Endothelial cell of umbilical vein (primary cell): Measurements from ENCODE around the gene PKP3. TPM values are rescaled to one million over a fixed set of nuclear protein-coding genes. Genes with fewer than 3 reads are reported as not detected.

ENCODE experiments used
- BruUV-seq: library from RNA; stranded (reverse); fragments of 400-500 nt; replicated peaks from 2 replicates; lab custom pipeline; 2021; lab: Mats Ljungman, UMichigan
- CTCF ChIA-PET: fragments of 300-600, 350-600 bp; sonication (Branson Sonifier 250); formaldehyde crosslinking; loops from one replicate; lab custom pipeline; 2021; ENCODE audit warnings: antibody characterized with exemption, inconsistent platforms; lab: Charles Lee
- POLR2A ChIA-PET: fragments of 300-600, 350-600 bp; sonication (Branson Sonifier 250); formaldehyde crosslinking; loops from one replicate; lab custom pipeline; 2021; ENCODE audit warnings: antibody characterized with exemption, inconsistent platforms; lab: Charles Lee
- DNase-seq: peaks from one replicate; pipeline ENCODE4 v3.0.0-alpha.2; 2011; ENCODE audit warnings: low read depth, low spot score
- FAIRE-seq: peaks from 2 replicates; lab custom pipeline; 2011; peaks lifted over from hg19 to GRCh38; lab: Jason Lieb, UNC
- H2AFZ ChIP-seq: 2 replicates; pipeline ENCODE4 v1.6.0; 2012; ENCODE audit warnings: low read depth, low read length, control low read depth, inconsistent platforms
- H3K27ac ChIP-seq: 2 replicates; pipeline ENCODE4 v1.5.1; 2011; ENCODE audit warnings: low read depth, mild to moderate bottlenecking, control low read depth, low read length, moderate library complexity; ENCODE audit not compliant: insufficient read depth
- H3K27me3 ChIP-seq, 2 experiments: 2 replicates each; pipeline versions ENCODE4 v1.6.0 to v1.6.1; 2011; ENCODE audit warnings: low read length in 2 of 2, mixed read lengths in 1 of 2; ENCODE audit not compliant: control insufficient read depth in 2 of 2, insufficient read depth in 2 of 2
- H3K36me3 ChIP-seq, 2 experiments: 2 replicates in 1 of 2; 3 replicates in 1 of 2; pipeline ENCODE4 v1.5.1; 2011; ENCODE audit warnings: low read length in 2 of 2, mild to moderate bottlenecking in 1 of 2, moderate library complexity in 1 of 2; ENCODE audit not compliant: control insufficient read depth in 2 of 2, insufficient read depth in 2 of 2; ENCODE audit errors: extremely low read depth in 1 of 2
- H3K4me1 ChIP-seq: 3 replicates; pipeline ENCODE4 v1.5.1; 2011; ENCODE audit warnings: mild to moderate bottlenecking, low read length; ENCODE audit not compliant: control insufficient read depth, insufficient read depth; ENCODE audit errors: extremely low read depth
- H3K4me2 ChIP-seq: 2 replicates; pipeline ENCODE4 v1.6.1; 2011; ENCODE audit warnings: low read length, control low read depth, mixed read lengths; ENCODE audit not compliant: insufficient read depth
- H3K4me3 ChIP-seq, 3 experiments: fragments of 200-600 bp in 1 of 3; sonication (generic), shearing (Covaris generic) in 1 of 3; replicated peaks in 1 of 3; 2 replicates each; pipeline ENCODE4 v1.5.1; 2011 to 2016; ENCODE audit warnings: control low read depth in 3 of 3, low read length in 3 of 3, mild to moderate bottlenecking in 2 of 3, inconsistent platforms in 1 of 3, low read depth in 1 of 3, moderate library complexity in 1 of 3; ENCODE audit not compliant: insufficient read depth in 1 of 3
- H3K79me2 ChIP-seq: 2 replicates; pipeline ENCODE4 v1.6.0; 2012; ENCODE audit warnings: low read length, inconsistent platforms; ENCODE audit not compliant: control insufficient read depth, insufficient read depth
- H3K9ac ChIP-seq: replicated peaks from 2 replicates; pipeline ENCODE3; 2011; ENCODE audit warnings: low read length, control low read depth; ENCODE audit not compliant: insufficient read depth; ENCODE audit errors: extremely low read depth
- H3K9me1 ChIP-seq: replicated peaks from 3 replicates; pipeline ENCODE4 v1.6.0; 2011; ENCODE audit warnings: mild to moderate bottlenecking, low read length; ENCODE audit not compliant: control insufficient read depth, insufficient read depth; ENCODE audit errors: extremely low read depth
- H3K9me3 ChIP-seq: replicated peaks from 2 replicates; pipeline ENCODE4 v1.5.1; 2012; ENCODE audit warnings: low read length, inconsistent platforms; ENCODE audit not compliant: control insufficient read depth, insufficient read depth
- H4K20me1 ChIP-seq: replicated peaks from 2 replicates; pipeline ENCODE3; 2011; ENCODE audit warnings: mild to moderate bottlenecking, low read length; ENCODE audit not compliant: control insufficient read depth, insufficient read depth; ENCODE audit errors: extremely low read depth
- CTCF ChIP-seq, 2 donors: IDR thresholded peaks; 1 replicate in 1 of 2; 2 replicates in 1 of 2; pipeline ENCODE4 v1.5.1; 2011; ENCODE audit warnings: low read length in 2 of 2, mild to moderate bottlenecking in 2 of 2, moderate library complexity in 2 of 2, control low read depth in 1 of 2, inconsistent platforms in 1 of 2, low read depth in 1 of 2; ENCODE audit not compliant: insufficient read depth in 1 of 2; ENCODE audit errors: extremely low read depth in 1 of 2
- EZH2 ChIP-seq: IDR thresholded peaks from 2 replicates; pipeline ENCODE4 v1.6.1; 2012; ENCODE audit warnings: borderline replicate concordance, low read depth, mild to moderate bottlenecking, moderate library complexity, low read length, inconsistent platforms; ENCODE audit not compliant: severe bottlenecking
- FOS ChIP-seq: IDR thresholded peaks from 2 replicates; pipeline ENCODE4 v1.6.1; 2011; ENCODE audit warnings: mild to moderate bottlenecking, low read length, moderate library complexity, borderline replicate concordance; ENCODE audit not compliant: insufficient read depth
- GATA2 ChIP-seq: IDR thresholded peaks from 2 replicates; pipeline ENCODE4 v1.7.0; 2011; ENCODE audit warnings: low read depth, mild to moderate bottlenecking, moderate library complexity, mixed read lengths, low read length; ENCODE audit not compliant: insufficient read length, insufficient read depth
- JUN ChIP-seq: IDR thresholded peaks from 2 replicates; pipeline ENCODE4 v1.6.1; 2011; ENCODE audit warnings: borderline replicate concordance, low read depth; ENCODE audit not compliant: insufficient read length, insufficient read depth
- MAX ChIP-seq: IDR thresholded peaks from 2 replicates; pipeline ENCODE4 v1.6.1; 2011; ENCODE audit not compliant: insufficient read depth, insufficient read length
- MYC ChIP-seq: IDR thresholded peaks from one replicate; pipeline ENCODE4 v1.6.1; 2011; ENCODE audit warnings: mild to moderate bottlenecking, low read depth, low read length
- POLR2A ChIP-seq: IDR thresholded peaks from 2 replicates; pipeline ENCODE4 v1.6.1; 2012; ENCODE audit warnings: low read depth, mild to moderate bottlenecking, control low read depth, low read length
- POLR2AphosphoS5 ChIP-seq: IDR thresholded peaks from 2 replicates; pipeline ENCODE4 v1.6.1; 2012; ENCODE audit warnings: low read depth, mild to moderate bottlenecking, control low read depth, low read length, moderate library complexity; ENCODE audit not compliant: insufficient read depth
- dilution Hi-C: fragments of 300-500 bp; cut with MboI; formaldehyde crosslinking; loops from one replicate; pipeline ENCODE4 v1.15.0; 2019; ENCODE audit warnings: low sequenced_read_pairs; ENCODE audit not compliant: extremely low pct_ligation_motif_present
- intact Hi-C: fragments of 100-400 bp; cut with micrococcal nuclease; formaldehyde crosslinking; loops from one replicate; pipeline ENCODE4 v1.10.0; 2022
- polyA plus RNA-seq, 4 experiments: library from polyadenylated mRNA; depleted of rRNA in 3 of 4; stranded (reverse) in 3 of 4; unstranded in 1 of 4; fragments of >200 nt; gene quantifications; 2 replicates each; pipeline versions ENCODE4 v1.2.1 to v1.2.3, GENCODE V29; 2011 to 2012; ENCODE audit warnings: missing spikeins in 1 of 4
- total RNA-seq: library from RNA; stranded (reverse); gene quantifications from 2 replicates; pipeline ENCODE4 v1.2.3, GENCODE V29; 2021

Gene PKP3
- total and polyA plus RNA-seq, 2 donors (not counting 3 experiments of a cell fraction or from before 2014, with no cell fraction given) = 0.27 to 0.59 TPM

GRCh38 chr11:373716-374551, 20.1 kb upstream of the PKP3 start:
- FAIRE-seq (no peak), DNase-seq (no peak)
- peaks cover 4 to 7% of the 10 kb centered on the region in 2 experiments for H3K27me3 ChIP-seq
- H2AFZ ChIP-seq = no peak overlapping the region
- no peak overlapping the region for H3K4me2 ChIP-seq
- ChIA-PET POLR2A (no interaction called here), CTCF (no interaction called here)
- H3K27ac ChIP-seq = no peak overlapping the region
- no TSS peak for BruUV-seq
- dilution Hi-C loops = no loop called here
- no peaks in the 10 kb centered on the region for H3K79me2 ChIP-seq
- H3K4me3 ChIP-seq = no peak overlapping the region
- no peaks in the 10 kb centered on the region for H3K9me1 ChIP-seq
- intact Hi-C loops = no loop called here
- no peaks in the 10 kb centered on the region for H3K9me3 ChIP-seq
- TF ChIP-seq POLR2AphosphoS5 = no peak
- no peak for TF ChIP-seq EZH2
- TF ChIP-seq JUN = no peak
- TF ChIP-seq MYC = no peak
- no peak for TF ChIP-seq CTCF (IDR thresholded peaks at IDR 0.05; ENCODE audit: extremely low read depth in 1 of 2, insufficient read depth in 1 of 2, low read depth in 1 of 2, low read length in 2 of 2)
- TF ChIP-seq POLR2A = no peak
- TF ChIP-seq FOS = no peak
- no peak for TF ChIP-seq GATA2
- no peak for TF ChIP-seq MAX
- no peaks in the 10 kb centered on the region for H3K36me3 ChIP-seq
- no peaks in the 10 kb centered on the region for H3K4me1 ChIP-seq
- no peak overlapping the region for H3K9ac ChIP-seq
- H4K20me1 ChIP-seq = no peaks in the 10 kb centered on the region
